ENCODE results near the gene TBCE. TPM values are rescaled to one million over a fixed set of nuclear protein-coding genes. Genes with fewer than 3 reads are reported as not detected.
A peak's percentile ranks its signal among the peaks of the same experiment; 100 is the strongest.
"Not testable (repeated sequence)": the region's sequence is repeated elsewhere in the genome, so short reads cannot be mapped to it uniquely, and the experiment has no call there.

Gene TBCE
- total RNA-seq, 1 donor: 25.5 TPM

DNA sequence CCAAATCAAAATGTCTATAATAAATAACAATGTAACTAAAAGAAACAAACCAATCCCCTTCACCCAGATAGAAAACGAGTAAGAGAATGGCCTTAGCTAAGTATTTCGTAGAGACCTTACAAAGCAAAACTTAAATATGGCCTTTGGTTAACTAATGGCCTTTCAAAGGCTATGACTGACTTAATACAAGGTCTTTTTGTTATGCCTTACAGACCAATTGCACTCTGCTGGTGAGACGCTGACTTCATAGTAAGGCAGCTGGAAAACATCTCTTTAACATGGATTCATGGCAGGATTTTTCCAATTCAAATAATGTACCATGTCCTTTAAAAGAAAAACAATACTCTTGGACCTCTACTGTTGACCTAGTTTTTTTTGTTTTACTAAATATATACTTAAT lies 15.8 kb upstream of the TBCE start:
- no peak overlapping the region for H3K4me3 ChIP-seq (ENCODE audit: low read depth, low read length)
- TF ChIP-seq CTCF (IDR thresholded peaks at IDR 0.05; ENCODE audit: insufficient read depth, low read length): no peak
- DNase-seq (ENCODE audit: low read depth): no peak

DNA sequence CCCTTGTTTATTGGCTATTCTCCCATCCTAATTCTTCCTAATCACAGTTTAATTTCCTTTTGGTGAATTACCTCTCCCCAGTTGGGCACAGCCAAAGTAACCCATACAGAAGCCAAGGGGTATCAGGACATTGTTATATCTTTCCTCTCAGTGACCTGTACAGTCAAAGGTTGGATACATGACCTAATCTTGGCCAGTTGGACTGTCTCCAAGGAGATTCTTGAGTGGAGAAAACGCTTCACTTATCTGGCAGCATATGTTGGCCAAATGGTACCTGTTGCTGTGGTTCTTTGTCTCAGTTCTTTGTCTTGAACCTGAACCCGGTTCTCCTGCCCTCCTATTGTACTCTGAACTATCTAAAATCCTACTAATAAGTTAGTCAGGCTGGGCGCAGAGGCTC lies 15.3 kb upstream of the TBCE start:
- TF ChIP-seq CTCF (IDR thresholded peaks at IDR 0.05; ENCODE audit: insufficient read depth, low read length): no peak
- no peak for DNase-seq (ENCODE audit: low read depth)
- no peak overlapping the region for H3K4me3 ChIP-seq (ENCODE audit: low read depth, low read length)

DNA sequence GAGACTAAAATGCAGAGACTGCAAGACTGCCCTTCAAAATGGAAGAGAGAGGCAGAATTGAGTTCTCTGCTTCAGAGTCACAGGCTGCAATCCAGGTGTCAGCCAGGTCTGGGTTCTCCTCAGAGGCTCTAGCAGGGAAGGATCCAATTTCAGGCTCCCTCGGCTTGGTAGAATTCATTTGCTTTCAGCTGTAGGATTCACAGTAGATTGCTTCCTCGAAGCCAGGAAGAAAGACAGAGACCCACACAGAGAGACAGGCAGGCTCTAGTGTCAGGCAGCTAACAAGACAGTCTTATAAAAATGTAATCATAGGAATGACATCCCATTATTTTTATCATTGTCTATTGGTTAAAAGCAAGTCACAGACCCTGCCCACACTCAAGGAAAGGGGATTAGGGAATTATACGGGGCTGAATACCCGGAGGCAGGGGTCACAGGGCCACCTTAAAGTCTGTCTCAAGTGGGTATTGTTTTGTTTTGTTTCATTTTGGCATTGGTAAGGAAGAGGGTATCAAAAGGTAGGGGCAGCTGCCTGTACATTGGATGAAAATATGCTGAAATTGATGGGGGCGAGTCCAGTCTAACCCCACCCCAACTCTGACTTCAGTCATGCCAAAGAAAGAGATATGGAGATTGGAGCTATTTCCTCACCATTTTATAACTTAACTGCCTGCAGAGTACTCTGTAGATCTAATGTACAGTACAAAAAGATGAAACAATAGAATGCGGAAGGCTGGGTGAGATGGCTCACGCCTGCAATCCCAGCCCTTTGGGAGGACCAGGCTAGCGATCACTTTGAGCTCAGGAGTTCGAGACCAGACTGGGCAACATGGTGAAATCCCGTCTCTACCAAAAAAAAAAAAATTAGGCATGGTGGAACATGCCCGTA lies 9.5 kb upstream of the TBCE start:
- DNase-seq (ENCODE audit: low read depth): no peak
- no peak overlapping the region for H3K4me3 ChIP-seq (ENCODE audit: low read depth, low read length)
- TF ChIP-seq CTCF (IDR thresholded peaks at IDR 0.05; ENCODE audit: insufficient read depth, low read length): no peak

- no peak for DNase-seq (ENCODE audit: low read depth)
- no peak for TF ChIP-seq CTCF (IDR thresholded peaks at IDR 0.05; ENCODE audit: insufficient read depth, low read length)
- H3K4me3 ChIP-seq (ENCODE audit: low read depth, low read length): no peak overlapping the region
Observed at GRCh38 chr1:235358899-235359298, 8.3 kb upstream of the TBCE start.

DNA sequence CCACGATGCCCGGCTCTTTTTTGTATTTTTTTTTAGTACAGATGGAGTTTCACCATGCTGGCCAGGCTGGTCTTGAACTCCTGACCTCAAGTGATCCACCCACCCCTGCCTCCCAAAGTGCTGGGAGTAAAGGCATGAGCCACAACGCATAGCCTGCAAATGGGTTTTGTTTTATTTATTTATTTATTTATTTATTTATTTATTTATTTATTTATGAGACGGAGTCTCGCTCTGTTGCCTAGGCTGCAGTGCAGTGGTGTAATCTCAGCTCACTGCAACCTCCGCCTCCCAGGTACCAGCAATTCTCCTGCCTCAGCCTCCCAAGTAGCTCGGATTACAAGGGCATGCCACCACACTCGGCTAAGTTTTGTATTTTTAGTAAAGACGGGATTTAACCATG lies 3.0 kb upstream of the TBCE start:
- not testable (repeated sequence) for DNase-seq (ENCODE audit: low read depth)

GRCh38 chr1:235366286-235366685 lies 941 bp upstream of the TBCE start:
- no peak overlapping the region for H3K4me3 ChIP-seq (ENCODE audit: low read depth, low read length)
- DNase-seq (ENCODE audit: low read depth): no peak
- TF ChIP-seq CTCF (IDR thresholded peaks at IDR 0.05; ENCODE audit: insufficient read depth, low read length): no peak

More for the DNA sequence above, 3.0 kb upstream of the TBCE start:
- not testable (repeated sequence) for H3K4me3 ChIP-seq (ENCODE audit: low read depth, low read length)

DNA sequence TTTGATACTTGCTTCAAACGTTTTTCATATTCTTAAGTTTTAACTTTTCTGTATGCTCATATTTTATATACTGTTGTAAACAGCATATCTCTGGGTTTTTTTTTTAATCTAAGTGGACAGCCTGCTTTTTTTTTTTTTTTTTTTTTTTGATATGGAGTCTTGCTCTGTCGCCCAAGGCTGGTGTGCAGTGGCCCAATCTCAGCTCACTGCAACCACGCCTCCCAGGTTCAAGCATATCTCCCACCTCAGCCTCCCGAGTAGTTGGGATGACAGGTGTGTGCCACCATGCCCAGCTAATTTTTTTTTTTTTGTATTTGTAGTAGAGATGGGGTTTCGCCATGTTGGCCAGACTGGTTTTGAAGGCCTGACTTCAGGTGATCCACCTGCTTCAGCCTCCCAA lies 1.2 kb downstream of the TBCE start:
- DNase-seq (ENCODE audit: low read depth): no peak
- H3K4me3 ChIP-seq (ENCODE audit: low read depth, low read length): peak overlapping the region; percentile 56
- TF ChIP-seq CTCF (IDR thresholded peaks at IDR 0.05; ENCODE audit: insufficient read depth, low read length): no peak

Measured in fibroblast of the aortic adventitia (primary cell).